WERI-Rb-1 (cell line): ENCODE measurements around the gene OAF.
"Not testable (repeated sequence)": the region's sequence is repeated elsewhere in the genome, so short reads cannot be mapped to it uniquely, and the experiment has no call there.

Experiments
- DNase-seq: peaks from one replicate; pipeline ENCODE4 v3.0.0-alpha.2; 2020
- H3K27ac ChIP-seq: fragments of 250-450 bp; sonication (Bioruptor Pico); 2 replicates; pipeline ENCODE4 v1.5.1; 2020; ENCODE audit warnings: mild to moderate bottlenecking, moderate library complexity
- H3K27me3 ChIP-seq: fragments of 250-450 bp; sonication (Bioruptor Pico); 2 replicates; pipeline ENCODE4 v1.5.1; 2021; ENCODE audit warnings: mild to moderate bottlenecking, low read depth, moderate library complexity; ENCODE audit not compliant: insufficient read depth, severe bottlenecking
- H3K36me3 ChIP-seq: fragments of 250-450 bp; sonication (Bioruptor Pico); 2 replicates; pipeline ENCODE4 v1.5.1; 2020; ENCODE audit warnings: mild to moderate bottlenecking, moderate library complexity
- H3K4me3 ChIP-seq: 2 replicates; pipeline ENCODE4 v1.5.1; 2011; ENCODE audit warnings: low read depth, mild to moderate bottlenecking, control low read depth, low read length
- H3K9me3 ChIP-seq: fragments of 250-450 bp; sonication (Bioruptor Pico); 2 replicates; pipeline ENCODE4 v1.5.1; 2021; ENCODE audit warnings: mild to moderate bottlenecking, moderate library complexity; ENCODE audit not compliant: severe bottlenecking
- TF ChIP-seq, protein P1 (sequence below): IDR thresholded peaks from 2 replicates; pipeline ENCODE4 v1.5.1; 2011; ENCODE audit warnings: low read depth, mild to moderate bottlenecking, control low read depth, inconsistent platforms, low read length

OAF gene

DNA sequence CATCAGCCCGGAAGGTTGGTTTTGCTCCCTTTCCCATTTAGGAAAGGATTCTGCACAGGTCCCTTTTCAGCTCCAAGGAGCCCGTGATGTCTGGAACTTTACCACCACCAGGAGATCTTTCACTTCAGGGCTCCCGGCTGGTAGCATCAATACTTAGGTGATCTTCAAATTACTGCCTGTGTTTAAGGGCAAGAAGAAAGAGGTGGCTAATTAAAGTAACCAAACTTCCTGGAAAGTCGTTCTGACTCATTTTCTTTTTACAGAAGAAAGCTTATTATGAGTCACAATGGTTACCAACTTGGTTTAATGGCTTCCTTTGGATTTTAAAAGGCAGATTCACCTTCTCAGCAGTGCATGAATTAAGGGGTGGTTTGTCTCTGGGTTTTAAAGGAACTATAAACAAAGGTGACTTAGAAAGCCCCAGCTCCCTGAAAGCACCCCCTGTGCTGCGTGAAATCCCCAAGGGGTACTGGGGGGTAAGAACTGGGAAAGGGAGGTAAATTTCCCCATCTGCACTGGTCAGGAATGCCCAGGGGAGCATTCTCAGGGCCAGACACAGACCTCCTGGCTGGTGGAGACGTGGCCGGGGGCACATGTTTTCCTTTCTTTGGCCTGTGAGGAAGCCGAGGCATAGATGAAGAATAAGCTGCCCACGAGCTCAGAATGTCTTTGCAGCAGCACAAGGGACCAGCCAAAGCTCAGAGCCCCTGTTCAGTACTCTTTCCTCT, 37.9 kb downstream of the OAF start:
- Histone ChIP-seq H3K9me3 (no peaks in the 10 kb centered on the region), H3K27ac (no peak overlapping the region), H3K36me3 (no peaks in the 10 kb centered on the region), H3K4me3 (no peak overlapping the region), H3K27me3 (no peaks in the 10 kb centered on the region)
- no peak for DNase-seq
- TF ChIP-seq, protein P1, sequence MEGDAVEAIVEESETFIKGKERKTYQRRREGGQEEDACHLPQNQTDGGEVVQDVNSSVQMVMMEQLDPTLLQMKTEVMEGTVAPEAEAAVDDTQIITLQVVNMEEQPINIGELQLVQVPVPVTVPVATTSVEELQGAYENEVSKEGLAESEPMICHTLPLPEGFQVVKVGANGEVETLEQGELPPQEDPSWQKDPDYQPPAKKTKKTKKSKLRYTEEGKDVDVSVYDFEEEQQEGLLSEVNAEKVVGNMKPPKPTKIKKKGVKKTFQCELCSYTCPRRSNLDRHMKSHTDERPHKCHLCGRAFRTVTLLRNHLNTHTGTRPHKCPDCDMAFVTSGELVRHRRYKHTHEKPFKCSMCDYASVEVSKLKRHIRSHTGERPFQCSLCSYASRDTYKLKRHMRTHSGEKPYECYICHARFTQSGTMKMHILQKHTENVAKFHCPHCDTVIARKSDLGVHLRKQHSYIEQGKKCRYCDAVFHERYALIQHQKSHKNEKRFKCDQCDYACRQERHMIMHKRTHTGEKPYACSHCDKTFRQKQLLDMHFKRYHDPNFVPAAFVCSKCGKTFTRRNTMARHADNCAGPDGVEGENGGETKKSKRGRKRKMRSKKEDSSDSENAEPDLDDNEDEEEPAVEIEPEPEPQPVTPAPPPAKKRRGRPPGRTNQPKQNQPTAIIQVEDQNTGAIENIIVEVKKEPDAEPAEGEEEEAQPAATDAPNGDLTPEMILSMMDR, result no peak

DNA sequence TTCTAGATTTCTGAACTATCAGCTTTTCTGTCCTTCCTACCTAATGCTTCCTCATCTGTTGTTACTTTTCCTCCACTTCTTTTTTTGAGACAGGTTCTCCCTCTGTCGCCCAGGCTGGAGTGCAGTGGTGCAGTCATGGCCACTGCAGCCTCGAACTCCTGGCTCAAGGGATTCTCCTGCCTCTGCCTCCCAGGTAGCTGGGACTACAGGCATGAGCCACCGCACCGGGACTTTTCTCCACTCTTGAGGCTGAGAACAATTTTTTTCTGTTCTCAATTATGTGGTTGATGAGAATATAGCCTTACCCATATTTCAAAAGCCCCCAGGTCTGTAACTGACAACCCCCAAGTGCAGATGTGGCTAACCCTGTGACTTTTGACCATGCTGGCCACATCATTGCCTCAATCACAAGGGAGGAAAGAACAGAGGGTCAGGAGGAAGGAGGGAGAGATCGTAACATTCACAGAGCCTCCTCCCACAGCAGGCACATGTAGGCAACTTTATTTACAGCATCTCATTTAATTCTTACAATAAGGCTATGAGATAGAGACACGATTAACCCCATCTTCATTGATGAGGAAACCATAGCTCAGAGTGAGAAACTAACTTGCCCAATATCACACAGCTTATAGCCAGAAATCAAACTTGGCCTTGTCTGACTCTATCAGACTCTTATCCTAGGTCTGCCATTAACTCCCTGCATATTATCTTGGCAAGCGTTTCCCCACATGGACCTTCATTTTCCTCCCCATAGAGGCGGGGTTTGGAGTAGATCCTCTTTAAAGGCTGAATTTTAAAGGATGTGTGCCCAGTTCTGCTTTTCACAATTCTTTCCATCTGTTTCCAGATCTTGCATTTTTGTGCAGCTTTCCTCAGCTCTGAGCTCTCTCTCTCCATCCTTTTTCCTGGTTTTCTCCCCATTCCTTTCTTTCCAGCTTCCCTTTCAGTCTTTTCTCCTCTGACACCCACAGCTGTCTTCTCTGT, 38.7 kb downstream of the OAF start:
- TF ChIP-seq, protein P1, result no peak
- Histone ChIP-seq H3K27ac (no peak overlapping the region), H3K9me3 (no peaks in the 10 kb centered on the region), H3K27me3 (no peaks in the 10 kb centered on the region), H3K36me3 (no peaks in the 10 kb centered on the region), H3K4me3 (no peak overlapping the region)
- no peak for DNase-seq

DNA sequence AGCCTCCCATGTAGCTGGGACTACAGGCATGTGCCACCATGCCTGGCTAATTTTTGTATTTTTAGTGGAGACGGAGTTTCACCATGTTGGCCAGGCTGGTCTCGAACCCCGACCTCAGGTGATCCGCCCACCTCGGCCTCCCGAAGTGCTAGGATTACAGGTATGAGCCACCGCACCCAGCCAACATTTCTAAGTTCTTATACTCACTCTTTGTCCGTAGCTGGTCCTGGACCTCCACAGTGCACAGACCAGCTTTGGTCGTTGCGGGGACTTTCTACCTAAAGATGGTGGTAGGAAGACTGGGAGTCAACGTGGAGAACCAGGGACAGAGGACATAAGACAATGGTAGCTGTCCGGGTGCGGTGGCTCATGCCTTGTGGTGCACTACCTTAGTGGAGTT, 42.5 kb downstream of the OAF start:
- not testable (repeated sequence) for H3K4me3 ChIP-seq, H3K36me3 ChIP-seq, DNase-seq, H3K27me3 ChIP-seq, H3K27ac ChIP-seq, H3K9me3 ChIP-seq

DNA sequence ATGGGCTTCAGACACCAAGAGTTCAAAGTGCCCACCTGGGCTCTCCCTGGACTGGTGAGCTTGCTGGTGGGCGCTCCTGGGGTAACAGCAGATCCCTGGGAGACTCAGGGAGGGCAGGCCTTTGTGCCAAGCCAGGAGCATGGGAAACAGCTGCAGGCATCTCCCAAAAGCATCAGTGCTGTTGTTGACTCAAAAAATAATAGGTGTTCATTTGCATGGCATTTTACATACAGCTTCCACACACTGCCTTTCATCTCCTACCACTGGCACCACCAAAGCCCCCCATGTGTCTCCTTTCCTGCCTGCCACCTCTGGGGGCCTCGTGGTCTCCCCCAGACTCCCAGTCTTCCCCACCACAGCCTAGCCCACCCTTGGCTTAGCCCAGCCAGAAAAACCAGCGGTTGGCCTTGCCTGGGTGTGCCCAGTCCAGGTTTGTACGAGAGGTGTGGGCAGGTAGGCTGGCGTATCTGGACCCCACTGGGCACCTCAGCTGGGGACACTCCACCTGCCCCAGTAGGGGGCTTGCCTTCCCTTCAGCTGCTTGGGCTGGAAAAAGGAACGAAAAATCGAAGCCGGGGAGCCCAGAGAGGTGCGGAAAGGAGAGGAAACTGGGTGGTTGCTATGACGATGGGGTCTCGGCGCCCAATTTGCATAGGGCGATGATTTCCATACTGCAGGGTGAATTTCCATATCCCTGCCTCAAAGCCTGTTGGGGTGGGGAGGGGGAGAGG, 44.1 kb downstream of the OAF start:
- TF ChIP-seq, protein P1, result no peak
- H3K36me3 ChIP-seq, result no peaks in the 10 kb centered on the region
- no peak for DNase-seq
- H3K9me3 ChIP-seq, result no peaks in the 10 kb centered on the region
- no peak overlapping the region for H3K4me3 ChIP-seq
- H3K27me3 ChIP-seq, result no peaks in the 10 kb centered on the region
- no peak overlapping the region for H3K27ac ChIP-seq

DNA sequence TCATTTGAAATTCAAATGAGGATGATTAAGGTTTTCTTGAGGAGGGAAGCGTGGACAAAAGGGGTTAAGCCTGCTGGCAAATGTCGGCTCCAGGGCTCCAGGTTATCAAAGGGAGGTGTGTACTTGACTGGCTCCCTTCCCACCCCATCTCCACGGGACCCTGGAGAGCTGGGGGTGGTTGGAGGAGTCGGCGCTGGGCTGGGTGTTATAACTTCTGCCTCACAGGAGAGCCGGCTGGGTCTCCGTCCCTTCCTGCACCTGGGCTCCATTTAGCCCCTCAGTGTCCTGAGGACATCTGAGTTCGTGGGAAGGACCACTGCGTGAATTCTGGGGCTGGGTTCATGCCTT, 44.7 kb downstream of the OAF start:
- H3K27me3 ChIP-seq, result no peaks in the 10 kb centered on the region
- no peak overlapping the region for H3K4me3 ChIP-seq
- TF ChIP-seq, protein P1, result no peak
- H3K9me3 ChIP-seq, result no peaks in the 10 kb centered on the region
- no peak for DNase-seq
- H3K36me3 ChIP-seq, result no peaks in the 10 kb centered on the region
- no peak overlapping the region for H3K27ac ChIP-seq

DNA sequence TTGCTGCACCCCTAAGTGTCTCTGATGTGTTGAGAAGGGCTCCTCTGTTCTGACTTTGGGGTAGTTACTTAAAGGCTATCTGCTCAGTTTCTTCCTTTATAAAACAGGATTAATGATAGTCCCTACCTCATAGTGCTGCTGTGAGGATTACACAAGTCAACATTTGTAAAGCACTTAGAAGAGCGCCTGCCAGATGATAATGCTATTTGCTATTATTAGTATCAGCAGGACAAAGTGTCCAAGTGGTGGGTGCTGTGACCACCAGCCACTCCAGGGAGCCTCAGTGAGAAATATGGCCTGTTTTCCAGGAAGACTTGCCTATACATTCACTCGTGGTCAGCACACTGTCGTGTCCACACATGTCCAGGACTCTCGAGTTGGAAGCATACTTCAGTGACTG, 45.3 kb downstream of the OAF start:
- Histone ChIP-seq H3K9me3 (no peaks in the 10 kb centered on the region), H3K27ac (no peak overlapping the region; the same call in 1 of the 2 replicates), H3K27me3 (no peaks in the 10 kb centered on the region), H3K4me3 (no peak overlapping the region), H3K36me3 (no peaks in the 10 kb centered on the region)
- TF ChIP-seq, protein P1, result no peak
- DNase-seq, result no peak
